ENCODE measurements around the gene CUTA. TPM values are rescaled to one million over a fixed set of nuclear protein-coding genes. Genes with fewer than 3 reads are reported as not detected.

CUTA gene
- total and polyA plus RNA-seq, 2 experiments from 2014 or later, result 207 to 421 TPM

GRCh38 chr6:33467091-33467490 is 49.2 kb upstream of the CUTA start:
- Histone ChIP-seq H3K27ac (ENCODE audit: low read depth) (no peak overlapping the region), H3K4me2 (no peak overlapping the region), H3K79me2 (replicated peaks; ENCODE audit: insufficient read depth) (no peaks in the 10 kb centered on the region), H3K36me3 (ENCODE audit: insufficient read depth) (no peaks in the 10 kb centered on the region), H3K9me2 (ENCODE audit: insufficient read depth) (no peaks in the 10 kb centered on the region), H2AFZ (no peak overlapping the region), H3K27me3 (ENCODE audit: insufficient read depth) (no peaks in the 10 kb centered on the region), H4K20me1 (replicated peaks; ENCODE audit: insufficient read depth) (no peaks in the 10 kb centered on the region), H3K4me1 (ENCODE audit: insufficient read depth) (no peaks in the 10 kb centered on the region), H3K4me3 (no peak overlapping the region), H3F3A (replicated peaks; ENCODE audit: low read depth) (no peaks in the 10 kb centered on the region)
- Mint-ChIP-seq H3K36me3 (ENCODE audit: low read depth) (0 out of 3 replicates have a peak, but pooled peaks cover 3% of the 10 kb centered on the region), H3K4me3 (no peak overlapping the region), H3K27me3 (ENCODE audit: insufficient read depth, low read depth, poor library complexity) (no peaks in the 10 kb centered on the region), H3K27ac (no peak overlapping the region), H3K4me1 (no peaks in the 10 kb centered on the region), H3K9me3 (peaks cover 15% of the 10 kb centered on the region)
- ATAC-seq, result no peak
- DNase-seq (ENCODE audit: low spot score), result no peak
- TF ChIP-seq JUNB (IDR thresholded peaks at IDR 0.05; ENCODE audit: unreplicated experiment) (no peak), ZNF114 (CRISPR knock-in tag; IDR thresholded peaks at IDR 0.05) (no peak), CTCF (conservative IDR thresholded peaks at IDR 0.05; ENCODE audit: low read depth in 2 of 2) (no peak), ZNF462 (CRISPR knock-in tag; IDR thresholded peaks at IDR 0.05) (no peak), STAT1 (IDR thresholded peaks at IDR 0.05; ENCODE audit: unreplicated experiment) (no peak), POLR2AphosphoS5 (IDR thresholded peaks at IDR 0.05; ENCODE audit: low read depth) (no peak), NANOG (IDR thresholded peaks at IDR 0.05; ENCODE audit: borderline replicate concordance) (no peak), ZNF331 (CRISPR knock-in tag; IDR thresholded peaks at IDR 0.05; ENCODE audit: low read depth) (no peak), EZH2phosphoT487 (IDR thresholded peaks at IDR 0.05; ENCODE audit: unreplicated experiment) (no peak), CREB1 (CRISPR knock-in tag; IDR thresholded peaks at IDR 0.05; ENCODE audit: low read depth) (no peak), EZH2 (IDR thresholded peaks at IDR 0.05; ENCODE audit: low read depth, unreplicated experiment) (no peak)
- TF ChIP-seq, protein P1, sequence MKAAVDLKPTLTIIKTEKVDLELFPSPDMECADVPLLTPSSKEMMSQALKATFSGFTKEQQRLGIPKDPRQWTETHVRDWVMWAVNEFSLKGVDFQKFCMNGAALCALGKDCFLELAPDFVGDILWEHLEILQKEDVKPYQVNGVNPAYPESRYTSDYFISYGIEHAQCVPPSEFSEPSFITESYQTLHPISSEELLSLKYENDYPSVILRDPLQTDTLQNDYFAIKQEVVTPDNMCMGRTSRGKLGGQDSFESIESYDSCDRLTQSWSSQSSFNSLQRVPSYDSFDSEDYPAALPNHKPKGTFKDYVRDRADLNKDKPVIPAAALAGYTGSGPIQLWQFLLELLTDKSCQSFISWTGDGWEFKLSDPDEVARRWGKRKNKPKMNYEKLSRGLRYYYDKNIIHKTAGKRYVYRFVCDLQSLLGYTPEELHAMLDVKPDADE (IDR thresholded peaks at IDR 0.05), result no peak
- TF ChIP-seq, protein P2, sequence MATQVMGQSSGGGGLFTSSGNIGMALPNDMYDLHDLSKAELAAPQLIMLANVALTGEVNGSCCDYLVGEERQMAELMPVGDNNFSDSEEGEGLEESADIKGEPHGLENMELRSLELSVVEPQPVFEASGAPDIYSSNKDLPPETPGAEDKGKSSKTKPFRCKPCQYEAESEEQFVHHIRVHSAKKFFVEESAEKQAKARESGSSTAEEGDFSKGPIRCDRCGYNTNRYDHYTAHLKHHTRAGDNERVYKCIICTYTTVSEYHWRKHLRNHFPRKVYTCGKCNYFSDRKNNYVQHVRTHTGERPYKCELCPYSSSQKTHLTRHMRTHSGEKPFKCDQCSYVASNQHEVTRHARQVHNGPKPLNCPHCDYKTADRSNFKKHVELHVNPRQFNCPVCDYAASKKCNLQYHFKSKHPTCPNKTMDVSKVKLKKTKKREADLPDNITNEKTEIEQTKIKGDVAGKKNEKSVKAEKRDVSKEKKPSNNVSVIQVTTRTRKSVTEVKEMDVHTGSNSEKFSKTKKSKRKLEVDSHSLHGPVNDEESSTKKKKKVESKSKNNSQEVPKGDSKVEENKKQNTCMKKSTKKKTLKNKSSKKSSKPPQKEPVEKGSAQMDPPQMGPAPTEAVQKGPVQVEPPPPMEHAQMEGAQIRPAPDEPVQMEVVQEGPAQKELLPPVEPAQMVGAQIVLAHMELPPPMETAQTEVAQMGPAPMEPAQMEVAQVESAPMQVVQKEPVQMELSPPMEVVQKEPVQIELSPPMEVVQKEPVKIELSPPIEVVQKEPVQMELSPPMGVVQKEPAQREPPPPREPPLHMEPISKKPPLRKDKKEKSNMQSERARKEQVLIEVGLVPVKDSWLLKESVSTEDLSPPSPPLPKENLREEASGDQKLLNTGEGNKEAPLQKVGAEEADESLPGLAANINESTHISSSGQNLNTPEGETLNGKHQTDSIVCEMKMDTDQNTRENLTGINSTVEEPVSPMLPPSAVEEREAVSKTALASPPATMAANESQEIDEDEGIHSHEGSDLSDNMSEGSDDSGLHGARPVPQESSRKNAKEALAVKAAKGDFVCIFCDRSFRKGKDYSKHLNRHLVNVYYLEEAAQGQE (IDR thresholded peaks at IDR 0.05; ENCODE audit: unreplicated experiment), result no peak

Measured in GM23338 (cell line).